ENCODE data around the gene PRRX2.
A peak's percentile ranks its signal among the peaks of the same experiment; 100 is the strongest.

Gene PRRX2

GRCh38 chr9:129712634-129713401 is 47.4 kb downstream of the PRRX2 start:
- DNase-seq: no peak

GRCh38 chr9:129713402-129713679 is 47.9 kb downstream of the PRRX2 start:
- DNase-seq: no peak

GRCh38 chr9:129714511-129715061 is 49.1 kb downstream of the PRRX2 start:
- no peak for DNase-seq

- no peak for DNase-seq
Observed at GRCh38 chr9:129716091-129716490, 50.6 kb downstream of the PRRX2 start.

- DNase-seq: no peak
Observed at GRCh38 chr9:129717991-129718390, 52.5 kb downstream of the PRRX2 start.

GRCh38 chr9:129718647-129719046 is 53.2 kb downstream of the PRRX2 start:
- DNase-seq: no peak

- no peak for DNase-seq
Observed at GRCh38 chr9:129719135-129719534, 53.7 kb downstream of the PRRX2 start.

GRCh38 chr9:129720181-129720864 is 54.9 kb downstream of the PRRX2 start:
- no peak for DNase-seq

GRCh38 chr9:129720865-129721545 is 55.6 kb downstream of the PRRX2 start:
- peak; percentile 30 for DNase-seq

GRCh38 chr9:129722913-129723312 is 57.5 kb downstream of the PRRX2 start:
- no peak for DNase-seq

- DNase-seq: no peak
Observed at GRCh38 chr9:129724456-129725190, 59.2 kb downstream of the PRRX2 start.

GRCh38 chr9:129725795-129726251 is 60.4 kb downstream of the PRRX2 start:
- no peak for DNase-seq

GRCh38 chr9:129726322-129727160 is 61.1 kb downstream of the PRRX2 start:
- DNase-seq: peak; percentile 78

GRCh38 chr9:129728744-129729143 is 63.3 kb downstream of the PRRX2 start:
- no peak for DNase-seq

- DNase-seq: no peak
Observed at GRCh38 chr9:129731477-129732085, 66.1 kb downstream of the PRRX2 start.

- DNase-seq: no peak
Observed at GRCh38 chr9:129732100-129732499, 66.7 kb downstream of the PRRX2 start.

- DNase-seq: no peak
Observed at GRCh38 chr9:129732946-129733631, 67.6 kb downstream of the PRRX2 start.

- DNase-seq: no peak
Observed at GRCh38 chr9:129733632-129733953, 68.1 kb downstream of the PRRX2 start.

GRCh38 chr9:129735546-129735945 is 70.1 kb downstream of the PRRX2 start:
- DNase-seq: no peak

- DNase-seq: no peak
Observed at GRCh38 chr9:129736334-129736733, 70.9 kb downstream of the PRRX2 start.
